SK-N-SH treated with all-trans-retinoic acid at 6 μM for 48 hours (cell line): ENCODE measurements around the gene SIL1.

ENCODE experiments used
- ATAC-seq: fragments of 200-7000 bp; cut with Tn5 transposase; 3 replicates; pipeline ENCODE4 v1.9.1; 2020; ENCODE audit warnings: mild to moderate bottlenecking, moderate library complexity
- ARNTL ChIP-seq: fragments of 450-650 bp; formaldehyde crosslinking; IDR thresholded peaks from 2 replicates; pipeline ENCODE4 v1.5.0; 2020; ENCODE audit warnings: low read depth, mild to moderate bottlenecking, moderate library complexity, borderline replicate concordance
- BACH2 ChIP-seq: fragments of 250-450 bp; sonication (Bioruptor Pico); IDR thresholded peaks from 2 replicates; pipeline ENCODE4 v1.9.0; 2021; ENCODE audit warnings: mild to moderate bottlenecking, borderline replicate concordance
- CREB5 ChIP-seq: fragments of 250-450 bp; sonication (Bioruptor Pico); IDR thresholded peaks from 2 replicates; pipeline ENCODE4 v1.5.1; 2020; ENCODE audit warnings: low read depth, mild to moderate bottlenecking, moderate library complexity
- CSDC2 ChIP-seq: fragments of 250-450 bp; sonication (Bioruptor Pico); IDR thresholded peaks from 2 replicates; pipeline ENCODE4 v1.5.0; 2020; ENCODE audit warnings: mild to moderate bottlenecking, moderate library complexity
- ESRRG ChIP-seq: fragments of 250-450 bp; sonication (Bioruptor Pico); IDR thresholded peaks from 2 replicates; pipeline ENCODE4 v1.6.1; 2021; ENCODE audit warnings: mild to moderate bottlenecking
- GLIS3 ChIP-seq: fragments of 250-450 bp; sonication (Bioruptor Pico); IDR thresholded peaks from 2 replicates; pipeline ENCODE4 v1.5.0; 2020; ENCODE audit warnings: mild to moderate bottlenecking, moderate library complexity
- ISL1 ChIP-seq: fragments of 250-450 bp; sonication (Bioruptor Pico); IDR thresholded peaks from 2 replicates; pipeline ENCODE4 v2.1.2; 2022; ENCODE audit warnings: mild to moderate bottlenecking, moderate library complexity
- OSR1 ChIP-seq: fragments of 250-450 bp; sonication (Bioruptor Pico); IDR thresholded peaks from 2 replicates; pipeline ENCODE4 v1.8.0; 2022; ENCODE audit warnings: moderate library complexity, mild to moderate bottlenecking, inconsistent platforms
- POU6F1 ChIP-seq: fragments of 250-450 bp; sonication (Bioruptor Pico); IDR thresholded peaks from 2 replicates; pipeline ENCODE4 v1.8.0; 2021; ENCODE audit warnings: low read depth, mild to moderate bottlenecking, moderate library complexity, borderline replicate concordance
- PPARA ChIP-seq: fragments of 250-450 bp; sonication (Bioruptor Pico); IDR thresholded peaks from 2 replicates; pipeline ENCODE4 v1.5.0; 2020; ENCODE audit warnings: mild to moderate bottlenecking, borderline replicate concordance
- RARB ChIP-seq: fragments of 250-450 bp; sonication (Bioruptor Pico); IDR thresholded peaks from 2 replicates; pipeline ENCODE4 v1.8.0; 2021; ENCODE audit warnings: mild to moderate bottlenecking, moderate library complexity
- SNAI2 ChIP-seq: fragments of 250-450 bp; sonication (Bioruptor Pico); IDR thresholded peaks from 2 replicates; pipeline ENCODE4 v1.5.0; 2020; ENCODE audit warnings: mild to moderate bottlenecking, moderate library complexity
- TCF4 ChIP-seq: fragments of 250-450 bp; sonication (Bioruptor Pico); IDR thresholded peaks from 2 replicates; pipeline ENCODE4 v1.8.0; 2021; ENCODE audit warnings: mild to moderate bottlenecking, moderate library complexity, borderline replicate concordance
- TOX ChIP-seq: fragments of 250-450 bp; sonication (Bioruptor Pico); IDR thresholded peaks from 2 replicates; pipeline ENCODE4 v1.8.0; 2021; ENCODE audit warnings: mild to moderate bottlenecking, moderate library complexity, borderline replicate concordance
- TSHZ2 ChIP-seq: fragments of 250-450 bp; sonication (Bioruptor Pico); IDR thresholded peaks from 2 replicates; pipeline ENCODE4 v1.5.0; 2020; ENCODE audit warnings: mild to moderate bottlenecking, moderate library complexity
- ZC3H10 ChIP-seq: fragments of 250-450 bp; sonication (Bioruptor Pico); IDR thresholded peaks from 2 replicates; pipeline ENCODE4 v1.5.1; 2021; ENCODE audit warnings: mild to moderate bottlenecking, moderate library complexity
- ZFP3 ChIP-seq: fragments of 250-450 bp; sonication (Bioruptor Pico); IDR thresholded peaks from 2 replicates; pipeline ENCODE4 v1.5.0; 2020; ENCODE audit warnings: mild to moderate bottlenecking, moderate library complexity
- ZFP30 ChIP-seq: fragments of 450-650 bp; formaldehyde crosslinking; IDR thresholded peaks from 2 replicates; pipeline ENCODE4 v1.5.0; 2022; ENCODE audit warnings: mild to moderate bottlenecking, moderate library complexity
- ZNF565 ChIP-seq: fragments of 450-650 bp; formaldehyde crosslinking; conservative IDR thresholded peaks from 2 replicates; pipeline ENCODE4 v1.5.0; 2020; ENCODE audit warnings: low read depth, mild to moderate bottlenecking, moderate library complexity
- ZNF70 ChIP-seq: fragments of 450-650 bp; formaldehyde crosslinking; IDR thresholded peaks from 2 replicates; pipeline ENCODE4 v1.5.0; 2020; ENCODE audit warnings: mild to moderate bottlenecking, moderate library complexity
- ZNF8 ChIP-seq: fragments of 450-650 bp; formaldehyde crosslinking; IDR thresholded peaks from 2 replicates; pipeline ENCODE4 v1.5.0; 2020; ENCODE audit warnings: mild to moderate bottlenecking, moderate library complexity
- TF ChIP-seq, protein P1 (sequence below): fragments of 250-450 bp; sonication (Bioruptor Pico); IDR thresholded peaks from 2 replicates; pipeline ENCODE4 v1.5.1; 2021; ENCODE audit warnings: mild to moderate bottlenecking, moderate library complexity
- TF ChIP-seq, protein P2 (sequence below): fragments of 250-450 bp; sonication (Bioruptor Pico); IDR thresholded peaks from 2 replicates; pipeline ENCODE4 v1.8.0; 2020; ENCODE audit warnings: mild to moderate bottlenecking, moderate library complexity, borderline replicate concordance

SIL1 gene

GRCh38 chr5:138969323-138970002 is 228.7 kb downstream of the SIL1 start:
- peak; percentile 68 for ATAC-seq
- TF ChIP-seq GLIS3 (CRISPR knock-in tag) (no peak), ESRRG (CRISPR knock-in tag) (no peak), ZFP3 (CRISPR knock-in tag) (no peak), ZNF8 (CRISPR knock-in tag) (0 out of 2 replicates have a peak, but pooled peaks have one; percentile 10), TSHZ2 (0 out of 2 replicates have a peak, but pooled peaks have one; percentile 37), ISL1 (peak; percentile 68), ZC3H10 (CRISPR knock-in tag) (no peak), BACH2 (CRISPR knock-in tag) (no peak), OSR1 (no peak), TCF4 (CRISPR knock-in tag) (peak; percentile 18; the same call in 1 of the 2 replicates), PPARA (CRISPR knock-in tag) (no peak), ZFP30 (CRISPR knock-in tag) (0 out of 2 replicates have a peak, but pooled peaks have one; percentile 7), CSDC2 (no peak), ZNF565 (CRISPR knock-in tag) (no peak), ARNTL (CRISPR knock-in tag) (no peak), POU6F1 (CRISPR knock-in tag) (no peak), SNAI2 (no peak), RARB (CRISPR knock-in tag) (no peak), CREB5 (CRISPR knock-in tag) (no peak), ZNF70 (no peak), TOX (CRISPR knock-in tag) (no peak)
- TF ChIP-seq, protein P1, sequence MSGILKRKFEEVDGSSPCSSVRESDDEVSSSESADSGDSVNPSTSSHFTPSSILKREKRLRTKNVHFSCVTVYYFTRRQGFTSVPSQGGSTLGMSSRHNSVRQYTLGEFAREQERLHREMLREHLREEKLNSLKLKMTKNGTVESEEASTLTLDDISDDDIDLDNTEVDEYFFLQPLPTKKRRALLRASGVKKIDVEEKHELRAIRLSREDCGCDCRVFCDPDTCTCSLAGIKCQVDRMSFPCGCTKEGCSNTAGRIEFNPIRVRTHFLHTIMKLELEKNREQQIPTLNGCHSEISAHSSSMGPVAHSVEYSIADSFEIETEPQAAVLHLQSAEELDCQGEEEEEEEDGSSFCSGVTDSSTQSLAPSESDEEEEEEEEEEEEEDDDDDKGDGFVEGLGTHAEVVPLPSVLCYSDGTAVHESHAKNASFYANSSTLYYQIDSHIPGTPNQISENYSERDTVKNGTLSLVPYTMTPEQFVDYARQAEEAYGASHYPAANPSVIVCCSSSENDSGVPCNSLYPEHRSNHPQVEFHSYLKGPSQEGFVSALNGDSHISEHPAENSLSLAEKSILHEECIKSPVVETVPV (CRISPR knock-in tag): no peak
- TF ChIP-seq, protein P2, sequence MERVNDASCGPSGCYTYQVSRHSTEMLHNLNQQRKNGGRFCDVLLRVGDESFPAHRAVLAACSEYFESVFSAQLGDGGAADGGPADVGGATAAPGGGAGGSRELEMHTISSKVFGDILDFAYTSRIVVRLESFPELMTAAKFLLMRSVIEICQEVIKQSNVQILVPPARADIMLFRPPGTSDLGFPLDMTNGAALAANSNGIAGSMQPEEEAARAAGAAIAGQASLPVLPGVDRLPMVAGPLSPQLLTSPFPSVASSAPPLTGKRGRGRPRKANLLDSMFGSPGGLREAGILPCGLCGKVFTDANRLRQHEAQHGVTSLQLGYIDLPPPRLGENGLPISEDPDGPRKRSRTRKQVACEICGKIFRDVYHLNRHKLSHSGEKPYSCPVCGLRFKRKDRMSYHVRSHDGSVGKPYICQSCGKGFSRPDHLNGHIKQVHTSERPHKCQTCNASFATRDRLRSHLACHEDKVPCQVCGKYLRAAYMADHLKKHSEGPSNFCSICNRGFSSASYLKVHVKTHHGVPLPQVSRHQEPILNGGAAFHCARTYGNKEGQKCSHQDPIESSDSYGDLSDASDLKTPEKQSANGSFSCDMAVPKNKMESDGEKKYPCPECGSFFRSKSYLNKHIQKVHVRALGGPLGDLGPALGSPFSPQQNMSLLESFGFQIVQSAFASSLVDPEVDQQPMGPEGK (CRISPR knock-in tag): no peak

GRCh38 chr5:138968601-138969000 is 229.6 kb downstream of the SIL1 start:
- ATAC-seq: no peak
- TF ChIP-seq RARB (CRISPR knock-in tag) (no peak), ZNF70 (no peak), TCF4 (CRISPR knock-in tag) (no peak), SNAI2 (no peak), PPARA (CRISPR knock-in tag) (no peak), CREB5 (CRISPR knock-in tag) (no peak), ZFP30 (CRISPR knock-in tag) (no peak), ZFP3 (CRISPR knock-in tag) (no peak), GLIS3 (CRISPR knock-in tag) (no peak), ZC3H10 (CRISPR knock-in tag) (no peak), ZNF565 (CRISPR knock-in tag) (no peak), CSDC2 (no peak)
- TF ChIP-seq, protein P1 (CRISPR knock-in tag): no peak
